Skin epidermis (tissue), 12 donors: ENCODE measurements around the gene TMEM266.

Experiments used
- H3K27ac ChIP-seq, 21 experiments: fragments of 200-600 bp; sonication (generic) in 11 of 21; one replicate each; pipeline ENCODE4 v1.5.0; 2020; ENCODE audit warnings: mild to moderate bottlenecking in 3 of 21, inconsistent platforms in 2 of 21, moderate library complexity in 2 of 21
- H3K4me3 ChIP-seq, 7 experiments: fragments of 200-600 bp; sonication (generic) in 2 of 7; one replicate each; pipeline ENCODE4 v1.5.0; 2020; ENCODE audit warnings: inconsistent platforms in 2 of 7, mild to moderate bottlenecking in 2 of 7, moderate library complexity in 1 of 7

TMEM266 gene

DNA sequence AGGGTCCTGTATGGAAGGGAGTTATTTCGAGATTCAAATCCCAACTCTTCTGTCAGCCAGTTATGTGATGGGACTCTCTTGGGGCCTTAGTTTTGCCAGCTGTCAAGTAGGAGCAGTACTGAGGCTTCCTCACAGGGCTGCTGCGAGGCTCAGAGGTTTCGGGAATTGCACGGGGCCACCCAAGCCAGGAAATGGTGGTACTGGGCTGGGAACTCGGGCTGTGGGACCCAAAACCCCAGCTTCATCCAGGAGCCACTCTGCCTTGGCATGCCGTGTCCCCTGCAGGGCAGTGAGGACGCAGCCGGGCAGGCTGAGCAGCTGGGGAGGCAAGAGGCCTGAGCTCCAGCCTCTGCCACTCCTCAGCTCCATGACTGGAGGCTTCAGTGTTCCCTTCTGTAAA lies 132.9 kb downstream of the TMEM266 start:
- H3K27ac ChIP-seq: no peak overlapping the region

DNA sequence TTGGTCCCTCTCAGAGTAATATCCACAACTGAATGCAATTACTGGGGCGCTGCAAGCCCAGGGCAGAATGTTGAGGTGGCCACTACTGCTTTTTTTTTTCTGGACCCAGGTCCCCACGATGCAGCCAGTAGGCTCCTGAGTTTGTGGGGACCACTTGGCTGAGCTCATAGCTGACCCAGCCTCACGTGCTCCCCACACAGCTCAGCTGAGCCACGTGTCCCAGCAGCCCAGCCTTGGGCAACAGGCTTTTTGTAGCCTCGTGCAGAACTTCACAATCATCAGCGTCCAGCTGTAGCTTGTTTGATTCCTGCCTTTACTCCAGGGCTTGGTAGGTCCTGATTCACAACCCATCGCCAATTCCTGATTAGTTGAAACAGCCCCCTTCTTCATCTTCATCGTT lies 134.1 kb downstream of the TMEM266 start:
- H3K27ac ChIP-seq: no peak overlapping the region
- H3K4me3 ChIP-seq: no peak overlapping the region

More for the DNA sequence above, 132.9 kb downstream of the TMEM266 start:
- no peak overlapping the region for H3K4me3 ChIP-seq

DNA sequence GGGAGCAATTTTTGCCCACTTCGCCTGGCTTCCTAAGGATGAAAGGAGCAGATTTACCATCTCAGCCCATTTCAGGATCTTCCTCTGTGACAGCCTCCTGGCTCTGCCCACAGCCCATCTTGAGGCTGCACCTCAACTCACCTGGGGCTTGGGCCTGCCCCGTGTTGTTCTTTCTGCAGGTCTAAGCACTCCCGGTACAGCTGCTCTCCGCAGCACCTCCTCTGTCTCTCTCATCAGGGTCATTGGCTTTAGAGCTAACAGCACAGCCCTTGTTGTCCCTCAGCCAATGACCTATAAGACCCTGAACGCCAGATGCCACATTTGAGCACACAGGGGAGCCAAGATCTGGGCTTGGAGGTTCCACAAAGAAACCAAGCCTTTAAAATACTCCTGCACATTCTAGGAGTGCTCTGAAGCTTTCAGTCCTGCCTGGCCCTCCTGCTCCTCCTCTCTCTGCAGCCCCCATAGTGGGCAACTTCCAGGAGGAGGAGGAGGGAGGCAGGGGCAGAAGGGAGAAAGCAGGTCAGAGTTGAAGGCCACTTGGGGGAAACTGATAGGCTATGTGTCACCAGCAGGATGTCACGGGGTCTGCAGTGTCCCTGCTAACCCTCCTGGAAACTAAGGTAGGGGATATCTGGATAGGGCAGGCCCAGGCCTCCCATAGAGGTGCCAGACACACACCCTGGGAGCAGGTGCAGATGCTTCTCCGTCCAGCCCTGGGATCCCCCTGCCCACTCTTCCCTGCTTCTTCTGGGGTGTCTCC lies 135.9 kb downstream of the TMEM266 start:
- H3K27ac ChIP-seq: peak overlapping the region in 7 of 21 experiments; percentile 5 to 77 (median 66)
- no peak overlapping the region for H3K4me3 ChIP-seq

DNA sequence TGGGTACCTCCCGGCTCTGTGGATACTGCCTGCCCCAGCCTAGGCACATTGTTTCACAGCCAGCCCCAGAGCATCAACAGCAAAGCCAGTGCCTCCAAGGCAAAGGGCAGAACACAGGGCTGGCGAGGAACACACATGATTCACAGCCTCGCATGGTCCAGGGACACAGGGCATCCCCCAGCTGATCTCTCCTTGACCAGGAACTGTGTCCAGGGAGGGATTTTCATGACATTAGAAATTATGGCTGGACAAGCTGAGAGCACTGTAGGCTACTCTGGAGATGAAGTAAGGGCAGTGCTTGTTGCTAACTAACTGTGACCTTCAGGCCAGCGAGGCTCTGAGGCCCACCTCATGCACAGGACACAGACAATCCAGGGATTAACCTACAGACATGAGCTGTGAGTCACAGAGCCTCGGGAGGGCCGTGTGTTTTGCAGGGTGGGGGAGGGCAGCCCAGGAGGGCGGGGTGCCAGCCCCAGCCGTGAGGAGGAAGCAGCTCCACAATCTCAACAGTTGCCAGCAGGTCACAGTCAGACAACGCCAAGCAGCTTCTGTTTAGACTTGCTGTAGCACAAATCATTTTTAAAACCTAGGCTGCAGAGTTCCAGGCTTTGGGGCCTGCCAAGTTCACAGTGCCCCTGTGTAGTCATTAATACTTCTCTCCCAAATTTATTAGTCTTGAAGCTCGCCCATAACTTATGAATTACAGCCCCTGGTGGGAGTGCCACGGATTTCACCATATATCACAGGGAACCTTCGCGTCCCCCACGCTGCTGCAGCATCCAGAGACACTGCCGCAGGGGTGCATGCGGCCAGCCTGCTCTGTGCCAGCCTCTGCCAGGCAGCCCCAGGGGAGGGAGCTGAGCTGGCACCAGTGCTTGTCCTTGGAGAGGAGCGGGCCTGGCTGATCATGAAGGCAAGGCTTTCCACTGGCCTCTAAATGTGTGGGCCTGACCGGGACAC lies 136.8 kb downstream of the TMEM266 start:
- Histone ChIP-seq H3K27ac (peak overlapping the region in 18 of 21 experiments; percentile 30 to 85 (median 68)), H3K4me3 (no peak overlapping the region)

DNA sequence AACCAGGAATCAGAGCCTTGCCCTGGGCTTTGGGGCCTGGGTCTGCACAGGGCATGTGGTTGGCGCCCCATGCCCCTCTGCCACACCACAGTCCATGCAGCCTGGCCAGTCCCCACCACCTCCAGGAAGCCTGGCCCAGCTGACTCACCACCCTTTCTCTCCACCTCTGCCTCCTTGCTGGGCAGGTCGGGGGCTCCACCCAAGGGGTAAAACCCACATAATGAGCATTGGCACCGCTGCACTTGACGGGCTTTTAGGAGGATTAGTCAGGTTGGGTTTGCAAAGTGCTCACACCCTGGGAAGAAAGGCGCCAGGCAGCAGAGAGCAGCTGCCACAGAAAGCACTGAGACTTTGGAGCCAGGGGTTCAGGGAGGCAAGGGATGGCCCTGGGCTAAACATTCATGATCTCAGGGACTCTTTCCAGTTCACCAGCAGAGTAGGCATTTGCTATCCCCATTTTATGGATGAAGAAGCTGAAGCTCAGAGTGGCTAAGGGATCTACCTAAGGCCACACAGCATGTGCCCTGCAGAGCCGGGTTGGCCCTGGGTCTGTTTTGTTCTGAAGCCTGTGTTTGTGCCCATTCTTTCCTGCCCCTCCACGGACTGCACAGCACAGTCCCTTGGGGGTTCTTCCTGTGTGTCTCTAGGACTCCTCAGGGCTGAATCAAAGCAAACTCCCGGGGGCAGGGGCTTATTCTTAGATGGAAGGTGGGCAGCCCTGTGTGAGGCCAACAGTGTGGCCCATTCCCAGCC lies 138.1 kb downstream of the TMEM266 start:
- Histone ChIP-seq H3K4me3 (no peak overlapping the region), H3K27ac (peak overlapping the region in 17 of 21 experiments; percentile 8 to 85 (median 66))

DNA sequence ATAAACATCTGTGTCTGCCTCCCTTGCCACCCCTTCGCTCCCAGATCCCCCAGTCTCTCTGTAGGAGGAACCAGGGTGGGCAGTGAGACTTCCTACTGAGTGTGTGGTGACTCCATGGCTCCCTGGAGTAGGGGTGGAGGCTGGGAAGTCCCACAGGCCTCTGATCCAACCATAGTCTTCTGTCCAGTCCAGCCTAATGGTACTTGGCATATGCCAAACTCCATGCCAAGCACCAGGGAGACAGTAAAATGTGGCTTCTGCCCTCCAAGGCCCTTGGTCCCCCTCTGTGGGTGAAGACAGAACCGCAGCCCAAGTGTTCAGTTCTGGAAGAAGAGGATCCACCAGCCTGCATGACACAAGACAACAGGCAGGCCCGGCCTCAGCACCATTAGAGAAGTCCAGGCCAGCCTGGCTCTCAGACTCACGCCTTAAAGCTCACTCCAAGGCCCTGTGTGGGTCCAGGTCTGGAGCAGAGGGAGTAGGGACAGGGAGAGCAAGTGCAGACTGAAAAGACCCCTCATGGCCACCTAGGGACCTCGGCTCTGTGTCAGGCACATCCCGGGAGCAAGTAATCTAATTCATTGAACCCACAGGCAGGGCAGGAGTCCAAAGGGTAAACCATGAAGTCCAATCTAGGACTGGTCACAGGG lies 138.8 kb downstream of the TMEM266 start:
- Histone ChIP-seq H3K4me3 (no peak overlapping the region), H3K27ac (peak overlapping the region in 8 of 21 experiments; percentile 10 to 78 (median 39))

DNA sequence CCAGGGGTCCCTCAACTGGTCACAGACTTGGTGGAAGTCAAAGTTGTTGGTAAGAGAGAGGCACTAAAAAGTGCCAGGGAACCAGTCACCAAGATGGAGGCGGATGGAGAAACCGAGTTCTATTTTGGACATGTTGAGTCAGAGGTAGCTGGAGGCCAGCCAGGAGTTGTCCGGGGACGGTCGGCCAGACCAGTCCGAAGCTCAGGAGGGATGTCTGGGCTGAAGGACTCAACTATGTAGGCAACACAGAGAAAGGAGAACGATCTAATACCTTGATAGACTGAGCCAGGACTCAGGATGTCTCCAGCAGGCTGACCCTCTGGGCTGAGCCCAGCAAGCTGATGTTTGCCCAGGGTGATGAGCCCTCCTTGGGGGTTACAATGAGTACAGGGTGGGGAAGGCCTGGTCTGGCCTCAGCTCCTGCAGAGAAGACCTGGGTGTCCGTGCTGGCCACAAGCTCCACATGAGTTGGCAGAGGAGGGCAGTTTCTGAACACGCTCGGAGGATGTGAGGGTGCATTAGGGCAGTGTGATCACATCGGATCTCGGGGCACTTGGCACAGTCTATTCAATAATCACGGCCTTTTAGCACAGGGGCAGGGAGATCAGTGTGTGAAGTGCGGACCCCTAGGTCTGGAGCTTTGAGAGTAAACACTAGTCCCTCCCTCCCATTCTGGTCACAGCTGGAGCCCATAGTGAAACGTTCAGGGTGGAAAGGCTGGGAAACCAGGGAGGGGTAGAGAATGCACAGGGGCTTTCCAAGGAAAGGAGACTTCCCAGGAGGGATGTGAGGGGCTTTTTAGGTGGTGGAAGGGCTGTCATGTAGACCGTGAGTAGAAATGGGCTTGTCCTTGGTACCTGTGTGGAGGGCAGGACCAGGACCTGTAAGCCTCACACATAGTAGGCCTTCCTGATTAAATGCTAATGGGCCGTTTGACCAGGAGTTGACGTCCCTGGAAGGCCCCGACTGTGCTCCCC lies 139.6 kb downstream of the TMEM266 start:
- no peak overlapping the region for H3K4me3 ChIP-seq
- no peak overlapping the region for H3K27ac ChIP-seq

DNA sequence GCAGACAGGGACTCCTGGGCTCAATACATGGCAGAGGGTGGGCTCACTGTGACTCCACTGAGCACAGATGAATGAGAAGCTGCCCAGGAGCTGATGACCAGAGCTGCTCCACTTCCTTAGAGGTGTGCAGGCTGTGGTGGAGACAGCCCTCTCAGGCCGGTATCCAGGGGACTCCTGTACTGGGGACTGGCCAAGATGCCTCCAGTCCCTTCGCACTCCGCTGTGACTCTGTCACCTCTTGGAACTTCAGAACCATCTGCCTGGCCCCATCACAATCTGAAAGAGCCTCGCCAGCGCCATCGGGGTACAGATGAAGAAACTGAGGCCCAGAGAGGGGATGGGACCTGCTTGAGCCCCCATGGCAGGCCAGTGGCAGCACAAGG lies 140.3 kb downstream of the TMEM266 start:
- Histone ChIP-seq H3K4me3 (no peak overlapping the region), H3K27ac (no peak overlapping the region)

DNA sequence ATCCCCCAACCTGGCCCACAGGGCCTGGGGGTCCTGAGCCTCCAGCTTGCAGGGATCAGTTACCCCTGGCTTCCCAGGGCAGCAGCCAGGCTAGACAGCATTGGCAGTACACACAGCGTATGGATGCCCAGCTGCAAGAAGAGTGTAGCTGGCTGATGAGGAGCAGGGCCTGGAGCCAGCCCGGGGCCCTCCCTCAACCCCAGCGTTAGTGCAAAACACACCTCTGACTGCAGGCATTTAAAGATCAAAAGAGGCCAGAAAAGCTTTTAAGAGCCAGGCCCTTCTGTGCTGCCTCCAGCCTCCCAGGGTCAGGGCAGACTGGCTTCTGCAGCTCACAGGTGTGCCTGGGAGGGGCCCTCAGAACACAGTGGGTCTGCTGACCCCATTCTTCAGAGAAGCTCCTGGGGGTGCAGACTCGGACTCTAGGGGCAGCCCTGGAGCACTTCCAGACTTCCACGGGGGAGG lies 140.9 kb downstream of the TMEM266 start:
- no peak overlapping the region for H3K27ac ChIP-seq

DNA sequence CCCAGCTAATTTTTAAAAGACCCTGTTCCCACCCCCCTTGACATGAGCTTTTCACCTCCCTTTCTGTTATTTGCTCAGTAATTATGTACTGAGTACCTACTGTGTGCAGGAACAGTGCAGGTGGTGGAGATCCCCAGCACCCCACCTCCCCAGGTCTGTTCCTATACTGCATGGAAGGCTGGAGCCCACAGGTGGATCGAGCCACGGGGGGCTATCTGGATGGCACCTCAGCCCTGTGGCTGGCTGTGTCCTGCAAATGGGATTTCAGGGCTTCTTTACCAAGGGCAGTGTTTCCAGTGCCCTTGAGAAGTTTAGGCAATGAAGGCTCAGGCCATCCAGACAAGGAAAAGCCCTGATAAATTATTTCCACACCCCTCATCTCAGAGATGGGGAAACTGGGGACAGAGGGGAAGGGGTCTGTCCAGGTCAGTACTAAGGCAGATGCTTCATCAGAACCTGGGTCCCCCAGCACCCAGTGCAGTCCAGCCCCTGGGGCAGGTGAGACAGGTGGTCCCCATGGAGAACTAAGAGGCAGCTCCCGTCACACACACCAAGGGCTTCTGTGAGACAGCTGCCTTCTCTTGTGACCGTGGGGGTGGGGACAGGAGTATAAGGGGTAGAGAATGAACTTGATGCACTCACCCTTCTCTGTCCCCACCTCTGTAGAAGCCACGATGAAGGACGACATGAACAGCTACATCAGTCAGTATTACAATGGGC lies 141.9 kb downstream of the TMEM266 start:
- Histone ChIP-seq H3K4me3 (no peak overlapping the region), H3K27ac (no peak overlapping the region)

More for the DNA sequence above, 140.9 kb downstream of the TMEM266 start:
- H3K4me3 ChIP-seq: no peak overlapping the region

DNA sequence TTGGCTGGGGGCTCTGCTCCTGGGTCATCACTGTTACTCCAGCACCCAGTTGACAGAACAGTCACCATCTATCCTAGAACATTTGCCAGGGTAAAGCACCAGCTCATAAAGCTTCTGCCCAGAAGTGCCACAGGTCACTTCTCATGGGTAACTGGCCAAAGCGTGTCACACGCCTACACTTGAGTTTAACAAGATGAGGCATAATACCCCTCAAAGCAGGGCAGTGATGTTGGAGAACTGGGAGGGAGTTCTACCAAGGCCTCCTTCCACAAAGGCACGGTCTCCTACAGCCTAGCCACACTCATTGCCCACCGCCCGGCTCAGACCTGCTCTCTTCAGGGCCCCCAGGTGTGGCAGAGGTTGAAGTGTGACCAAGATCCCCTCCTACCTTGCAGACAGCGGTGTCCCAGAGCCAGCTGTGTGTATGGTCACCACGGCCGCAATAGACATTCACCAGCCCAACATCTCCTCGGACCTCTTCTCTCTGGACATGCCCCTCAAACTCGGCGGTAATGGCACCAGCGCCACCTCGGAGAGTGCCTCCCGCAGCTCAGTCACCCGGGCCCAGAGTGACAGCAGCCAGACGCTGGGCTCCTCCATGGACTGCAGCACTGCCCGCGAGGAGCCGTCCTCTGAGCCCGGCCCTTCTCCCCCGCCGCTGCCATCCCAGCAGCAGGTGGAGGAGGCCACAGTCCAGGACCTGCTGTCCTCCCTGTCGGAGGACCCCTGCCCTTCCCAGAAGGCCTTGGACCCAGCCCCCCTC lies 143.7 kb downstream of the TMEM266 start:
- Histone ChIP-seq H3K4me3 (no peak overlapping the region), H3K27ac (no peak overlapping the region)

DNA sequence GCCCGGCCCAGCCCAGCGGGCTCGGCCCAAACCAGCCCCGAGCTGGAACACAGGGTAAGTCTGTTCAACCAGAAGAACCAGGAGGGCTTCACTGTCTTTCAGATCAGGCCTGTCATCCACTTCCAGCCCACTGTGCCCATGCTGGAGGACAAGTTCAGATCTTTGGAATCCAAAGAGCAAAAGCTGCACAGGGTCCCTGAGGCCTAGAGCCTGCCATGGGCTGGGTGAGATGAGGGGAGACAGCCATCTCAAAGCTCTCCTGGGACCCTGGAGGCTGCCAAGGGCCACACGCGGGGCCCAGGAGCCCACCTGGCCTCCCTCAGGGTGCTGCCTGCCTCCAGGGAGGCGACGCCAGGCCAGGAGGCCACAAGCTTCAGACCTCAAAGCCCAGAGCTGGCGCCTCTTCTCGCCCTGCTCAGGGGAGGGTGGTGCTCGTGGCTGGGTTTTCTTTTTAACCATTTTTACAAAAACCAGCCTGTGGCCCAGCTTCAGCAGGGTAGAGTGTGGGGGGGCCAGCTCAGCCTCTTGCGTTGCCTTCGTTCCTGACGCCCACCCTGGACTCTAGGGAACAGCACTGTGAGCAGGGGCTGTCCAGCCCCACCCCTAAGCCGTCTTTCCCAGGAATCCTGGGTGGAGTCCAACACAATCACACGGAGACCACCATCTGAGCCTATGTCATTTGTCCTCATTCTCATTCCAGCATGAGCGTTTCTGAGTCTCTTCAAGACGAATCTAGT lies 144.5 kb downstream of the TMEM266 start:
- no peak overlapping the region for H3K4me3 ChIP-seq
- no peak overlapping the region for H3K27ac ChIP-seq

DNA sequence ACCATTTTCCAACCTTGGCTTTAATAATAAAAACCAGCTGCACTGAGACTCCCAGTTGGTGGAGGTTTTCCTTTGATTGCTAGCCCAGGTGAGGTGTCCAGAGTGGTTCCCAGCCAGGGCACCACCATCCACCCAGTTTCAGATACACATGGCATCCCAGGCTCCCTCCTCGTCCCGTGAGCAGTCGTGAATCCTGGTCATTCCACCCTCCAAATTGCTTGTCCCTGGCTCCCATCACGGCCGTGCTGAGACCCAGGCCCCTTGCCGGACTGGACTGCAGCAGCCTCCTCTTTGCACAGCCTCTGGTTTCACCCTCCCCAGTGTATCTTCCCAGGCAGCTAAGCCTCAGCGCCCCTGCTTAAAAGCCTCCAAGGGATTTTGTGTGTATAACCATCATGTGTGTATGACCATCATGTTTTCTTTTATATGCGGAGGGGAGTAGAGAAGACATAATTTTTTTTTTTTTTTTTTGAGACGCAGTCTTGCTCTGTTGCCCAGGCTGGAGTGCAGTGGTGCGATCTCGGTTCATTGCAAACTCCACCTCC lies 145.2 kb downstream of the TMEM266 start:
- Histone ChIP-seq H3K4me3 (no peak overlapping the region), H3K27ac (no peak overlapping the region)

DNA sequence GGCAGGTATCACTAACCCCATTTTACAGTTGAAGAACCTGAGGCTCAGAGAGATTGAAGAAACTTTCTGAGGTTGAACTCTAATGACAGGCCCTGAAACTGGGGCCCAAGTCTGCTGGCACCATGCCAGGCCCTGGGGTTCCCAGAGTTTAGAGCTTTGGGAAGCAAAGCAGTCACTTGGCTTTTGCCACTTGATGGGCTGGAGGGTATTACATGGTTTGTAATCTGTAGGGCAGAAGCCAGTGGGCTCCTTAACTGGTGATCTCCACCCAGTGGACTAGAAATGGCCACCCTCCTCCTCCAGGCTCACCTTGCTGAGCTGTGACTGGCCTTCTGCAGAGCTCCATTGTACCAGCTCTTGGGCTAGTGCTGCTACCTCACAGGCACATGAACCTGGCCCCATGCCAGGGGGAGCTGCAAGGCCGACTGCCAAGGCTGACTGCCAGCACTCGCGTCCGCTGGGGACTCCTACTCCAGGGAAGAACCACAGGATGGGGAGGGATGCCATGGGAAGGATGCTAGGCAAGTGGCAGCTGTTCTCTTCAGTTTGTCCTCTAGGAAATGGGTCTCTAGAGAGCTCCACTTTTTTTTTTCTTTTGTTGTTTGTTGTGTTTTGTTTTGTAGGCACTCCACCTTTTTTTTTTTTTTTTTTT lies 146.7 kb downstream of the TMEM266 start:
- Histone ChIP-seq H3K4me3 (no peak overlapping the region), H3K27ac (no peak overlapping the region)

DNA sequence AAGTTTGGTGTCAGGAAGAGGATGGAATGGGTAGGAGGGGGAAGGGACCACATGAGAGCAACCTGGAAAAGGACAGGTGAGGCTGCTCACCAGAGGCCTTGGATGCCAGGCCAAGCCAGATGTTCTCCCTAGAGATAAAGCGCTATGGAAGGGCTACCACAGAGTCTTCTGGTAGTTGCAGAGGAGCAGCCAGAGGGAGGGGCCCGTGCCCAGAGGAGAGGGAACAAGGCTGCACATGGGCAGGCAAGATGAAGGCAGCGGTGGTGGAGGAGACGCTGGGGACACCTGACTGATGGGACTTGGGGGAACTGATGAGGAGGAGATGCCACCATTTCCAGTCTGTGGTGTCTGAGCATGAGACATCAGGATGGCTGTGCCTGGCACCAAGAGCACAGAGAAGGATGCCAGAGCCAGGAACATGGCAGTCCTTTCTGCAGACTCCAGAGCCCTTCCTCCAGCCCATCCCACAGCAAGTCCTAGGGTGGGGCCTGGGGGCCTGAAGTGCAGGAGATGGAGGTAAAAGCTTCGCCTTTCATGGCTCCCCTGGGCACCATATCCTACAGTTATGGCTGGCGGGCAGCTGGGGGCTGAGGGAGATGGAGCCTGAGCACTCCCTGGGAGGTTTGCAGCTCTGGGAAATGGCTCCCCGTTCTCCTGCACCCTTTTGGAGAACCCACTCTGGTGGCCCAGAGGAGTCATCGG lies 148.4 kb downstream of the TMEM266 start:
- Histone ChIP-seq H3K27ac (peak overlapping the region in 1 of 21 experiments; percentile 2), H3K4me3 (no peak overlapping the region)
